Measurements from ENCODE around the gene SLC22A7.
"Not testable (repeated sequence)": the region's sequence is repeated elsewhere in the genome, so short reads cannot be mapped to it uniquely, and the experiment has no call there.

Gene SLC22A7

GRCh38 chr6:43296780-43297497 is 1.1 kb upstream of the SLC22A7 start:
- FAIRE-seq (no peak), DNase-seq (ENCODE audit: insufficient read length) (no peak)
- TF ChIP-seq TAF1 (IDR thresholded peaks at IDR 0.05; ENCODE audit: borderline replicate concordance, low read depth, low read length) (no peak), POLR2A (IDR thresholded peaks at IDR 0.05; ENCODE audit: low read depth, low read length) (no peak), POLR2AphosphoS5 (IDR thresholded peaks at IDR 0.05; ENCODE audit: low read depth, low read length) (no peak)

- DNase-seq (ENCODE audit: insufficient read length) = no peak
- no peak for FAIRE-seq
- TF ChIP-seq TAF1 (IDR thresholded peaks at IDR 0.05; ENCODE audit: borderline replicate concordance, low read depth, low read length) = no peak
- no peak for TF ChIP-seq POLR2AphosphoS5 (IDR thresholded peaks at IDR 0.05; ENCODE audit: low read depth, low read length)
- no peak for TF ChIP-seq POLR2A (IDR thresholded peaks at IDR 0.05; ENCODE audit: low read depth, low read length)
Measured at GRCh38 chr6:43298565-43299337, 691 bp downstream of the SLC22A7 start.

- FAIRE-seq = no peak
- DNase-seq (ENCODE audit: insufficient read length) = no peak
- TF ChIP-seq POLR2A (IDR thresholded peaks at IDR 0.05; ENCODE audit: low read depth, low read length) (no peak), TAF1 (IDR thresholded peaks at IDR 0.05; ENCODE audit: borderline replicate concordance, low read depth, low read length) (no peak), POLR2AphosphoS5 (IDR thresholded peaks at IDR 0.05; ENCODE audit: low read depth, low read length) (no peak)
Measured at GRCh38 chr6:43299338-43300293, 1.6 kb downstream of the SLC22A7 start.

- FAIRE-seq = no peak
- TF ChIP-seq POLR2AphosphoS5 (IDR thresholded peaks at IDR 0.05; ENCODE audit: low read depth, low read length) = no peak
- no peak for TF ChIP-seq POLR2A (IDR thresholded peaks at IDR 0.05; ENCODE audit: low read depth, low read length)
- TF ChIP-seq TAF1 (IDR thresholded peaks at IDR 0.05; ENCODE audit: borderline replicate concordance, low read depth, low read length) = no peak
- no peak for DNase-seq (ENCODE audit: insufficient read length)
Measured at GRCh38 chr6:43301081-43301870, 3.2 kb downstream of the SLC22A7 start.

- no peak for TF ChIP-seq TAF1 (IDR thresholded peaks at IDR 0.05; ENCODE audit: borderline replicate concordance, low read depth, low read length)
- TF ChIP-seq POLR2AphosphoS5 (IDR thresholded peaks at IDR 0.05; ENCODE audit: low read depth, low read length) = no peak
- FAIRE-seq (no peak), DNase-seq (ENCODE audit: insufficient read length) (no peak)
Measured at GRCh38 chr6:43302126-43302525, 4.1 kb downstream of the SLC22A7 start.

GRCh38 chr6:43303006-43303405 is 4.9 kb downstream of the SLC22A7 start:
- not testable (repeated sequence) for DNase-seq (ENCODE audit: insufficient read length); FAIRE-seq

- TF ChIP-seq POLR2AphosphoS5 (IDR thresholded peaks at IDR 0.05; ENCODE audit: low read depth, low read length) (no peak), POLR2A (IDR thresholded peaks at IDR 0.05; ENCODE audit: low read depth, low read length) (no peak), TAF1 (IDR thresholded peaks at IDR 0.05; ENCODE audit: borderline replicate concordance, low read depth, low read length) (no peak)
- DNase-seq (ENCODE audit: insufficient read length) = no peak
Measured at GRCh38 chr6:43303751-43304331, 5.8 kb downstream of the SLC22A7 start.

GRCh38 chr6:43304361-43304760 is 6.3 kb downstream of the SLC22A7 start:
- FAIRE-seq = no peak
- no peak for TF ChIP-seq POLR2A (IDR thresholded peaks at IDR 0.05; ENCODE audit: low read depth, low read length)
- no peak for TF ChIP-seq TAF1 (IDR thresholded peaks at IDR 0.05; ENCODE audit: borderline replicate concordance, low read depth, low read length)
- TF ChIP-seq POLR2AphosphoS5 (IDR thresholded peaks at IDR 0.05; ENCODE audit: low read depth, low read length) = no peak
- no peak for DNase-seq (ENCODE audit: insufficient read length)

More at GRCh38 chr6:43303751-43304331, 5.8 kb downstream of the SLC22A7 start:
- no peak for FAIRE-seq

GRCh38 chr6:43304882-43305281 is 6.8 kb downstream of the SLC22A7 start:
- FAIRE-seq (no peak), DNase-seq (ENCODE audit: insufficient read length) (no peak)
- TF ChIP-seq TAF1 (IDR thresholded peaks at IDR 0.05; ENCODE audit: borderline replicate concordance, low read depth, low read length) = no peak
- no peak for TF ChIP-seq POLR2A (IDR thresholded peaks at IDR 0.05; ENCODE audit: low read depth, low read length)
- TF ChIP-seq POLR2AphosphoS5 (IDR thresholded peaks at IDR 0.05; ENCODE audit: low read depth, low read length) = no peak

- DNase-seq (ENCODE audit: insufficient read length) (no peak), FAIRE-seq (no peak)
- TF ChIP-seq TAF1 (IDR thresholded peaks at IDR 0.05; ENCODE audit: borderline replicate concordance, low read depth, low read length) = no peak
- TF ChIP-seq POLR2AphosphoS5 (IDR thresholded peaks at IDR 0.05; ENCODE audit: low read depth, low read length) = no peak
- no peak for TF ChIP-seq POLR2A (IDR thresholded peaks at IDR 0.05; ENCODE audit: low read depth, low read length)
Measured at GRCh38 chr6:43306086-43306485, 8.0 kb downstream of the SLC22A7 start.
